ENCODE data around the gene ZNF385D.
"Not testable (repeated sequence)": the region's sequence is repeated elsewhere in the genome, so short reads cannot be mapped to it uniquely, and the experiment has no call there.

ZNF385D gene

DNA sequence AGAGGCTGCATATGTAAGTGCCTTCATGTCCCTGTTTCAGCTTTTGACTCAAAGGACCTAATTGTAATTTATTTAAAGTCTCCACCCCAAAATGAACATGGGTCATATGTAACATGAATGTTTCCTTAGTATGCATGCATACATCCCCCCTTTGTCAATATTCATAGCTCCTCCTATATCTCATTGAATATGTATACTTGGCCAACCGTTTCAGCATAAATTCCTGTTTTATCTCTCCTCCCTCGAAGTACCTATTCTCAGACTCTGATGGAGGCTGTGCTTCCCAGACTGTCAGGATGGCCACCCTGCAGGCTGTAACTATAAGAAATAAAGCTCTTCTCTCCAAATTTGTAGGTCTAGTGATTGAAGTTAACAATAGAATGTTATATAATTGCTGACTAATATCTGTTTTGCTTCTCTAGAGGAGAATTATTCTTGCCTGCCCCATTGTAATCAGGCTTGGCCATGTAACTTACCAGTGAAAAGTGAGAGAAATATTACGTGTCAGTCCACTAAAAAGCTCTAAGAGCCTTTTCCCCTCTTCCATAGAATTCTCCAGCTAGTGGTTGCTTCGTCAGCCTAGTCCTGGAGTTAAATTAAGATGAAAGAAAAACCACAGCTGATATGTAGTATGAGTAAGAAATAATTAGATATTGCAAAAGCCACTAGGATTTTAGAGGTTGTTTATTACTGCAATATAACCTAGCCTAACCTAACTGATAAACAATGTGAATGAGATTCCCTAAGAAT, 245.1 kb downstream of the ZNF385D start:
- no peak for FAIRE-seq

DNA sequence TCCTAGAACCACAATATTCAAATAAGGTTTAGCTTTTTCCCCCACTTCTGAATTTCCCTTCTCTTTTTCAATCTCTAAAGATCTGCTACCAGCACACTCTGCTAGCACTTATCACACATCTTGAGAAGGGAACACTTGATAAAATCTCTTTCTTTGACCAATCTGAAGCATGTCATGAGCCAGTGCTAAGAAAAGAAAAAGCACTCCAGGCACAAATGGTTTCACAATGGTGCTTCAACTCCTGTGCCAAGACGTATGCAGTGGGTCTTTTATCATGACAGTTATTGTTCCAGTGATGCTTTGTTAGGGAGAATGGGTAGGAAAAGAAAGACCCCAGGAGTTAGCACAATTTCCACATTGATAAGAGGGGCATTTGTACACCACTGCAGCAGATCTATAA, 248.4 kb downstream of the ZNF385D start:
- no peak for FAIRE-seq

DNA sequence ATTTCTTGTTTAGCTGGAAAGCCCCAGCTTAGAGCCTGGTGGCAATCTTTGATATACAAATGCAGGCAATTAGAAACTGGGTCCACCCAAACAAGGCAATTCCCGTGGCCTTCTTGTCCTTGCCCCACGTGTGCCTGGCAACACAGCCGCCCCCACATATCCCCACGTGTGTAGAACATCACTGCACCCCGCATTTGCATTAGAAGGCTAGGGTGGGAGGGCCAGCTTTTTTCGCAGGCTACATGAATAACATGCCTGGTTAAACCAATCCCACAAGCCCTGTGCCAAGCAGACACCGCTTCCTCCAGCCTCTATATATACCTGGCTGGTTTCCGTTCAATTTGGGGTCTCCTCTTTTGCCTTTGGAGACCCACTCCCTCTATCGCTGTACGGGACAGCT, 250.2 kb downstream of the ZNF385D start:
- no peak for FAIRE-seq

DNA sequence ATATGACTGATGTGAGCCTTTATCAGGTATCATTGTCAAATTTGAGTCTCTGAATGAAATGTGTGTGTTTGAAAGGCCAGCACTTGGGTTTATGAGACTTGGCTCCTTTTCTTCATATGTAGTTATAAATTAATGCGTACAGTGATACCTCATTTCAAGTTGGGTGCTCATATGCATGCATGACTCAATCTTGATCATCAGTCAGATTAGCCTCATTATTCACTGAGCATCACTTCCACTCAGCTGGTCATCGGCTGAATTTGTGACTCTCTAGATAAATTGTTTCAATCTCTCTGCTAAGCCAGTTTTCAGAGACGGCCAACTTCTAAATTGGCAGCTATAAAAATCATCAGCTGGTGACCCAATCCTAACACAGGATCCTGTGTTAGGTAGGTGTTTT, 260.3 kb downstream of the ZNF385D start:
- not testable (repeated sequence) for FAIRE-seq

DNA sequence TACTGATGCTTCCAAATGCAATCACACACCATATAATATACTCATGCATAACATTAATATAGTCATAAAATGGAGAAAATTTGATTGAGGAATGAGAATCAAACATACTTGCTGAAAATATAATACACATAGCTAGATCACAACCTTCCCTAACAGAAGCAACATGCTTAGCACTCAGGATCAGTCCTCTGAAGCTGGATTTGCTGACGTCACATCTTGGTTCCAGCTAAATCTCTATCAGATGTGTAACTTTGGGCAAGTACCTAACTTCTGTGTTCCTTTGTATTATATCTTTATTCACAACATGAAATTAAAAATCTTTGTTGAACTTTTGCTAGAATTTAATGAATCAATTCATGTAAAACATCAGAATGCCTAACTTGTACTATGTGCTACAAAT, 263.5 kb downstream of the ZNF385D start:
- FAIRE-seq, result no peak

DNA sequence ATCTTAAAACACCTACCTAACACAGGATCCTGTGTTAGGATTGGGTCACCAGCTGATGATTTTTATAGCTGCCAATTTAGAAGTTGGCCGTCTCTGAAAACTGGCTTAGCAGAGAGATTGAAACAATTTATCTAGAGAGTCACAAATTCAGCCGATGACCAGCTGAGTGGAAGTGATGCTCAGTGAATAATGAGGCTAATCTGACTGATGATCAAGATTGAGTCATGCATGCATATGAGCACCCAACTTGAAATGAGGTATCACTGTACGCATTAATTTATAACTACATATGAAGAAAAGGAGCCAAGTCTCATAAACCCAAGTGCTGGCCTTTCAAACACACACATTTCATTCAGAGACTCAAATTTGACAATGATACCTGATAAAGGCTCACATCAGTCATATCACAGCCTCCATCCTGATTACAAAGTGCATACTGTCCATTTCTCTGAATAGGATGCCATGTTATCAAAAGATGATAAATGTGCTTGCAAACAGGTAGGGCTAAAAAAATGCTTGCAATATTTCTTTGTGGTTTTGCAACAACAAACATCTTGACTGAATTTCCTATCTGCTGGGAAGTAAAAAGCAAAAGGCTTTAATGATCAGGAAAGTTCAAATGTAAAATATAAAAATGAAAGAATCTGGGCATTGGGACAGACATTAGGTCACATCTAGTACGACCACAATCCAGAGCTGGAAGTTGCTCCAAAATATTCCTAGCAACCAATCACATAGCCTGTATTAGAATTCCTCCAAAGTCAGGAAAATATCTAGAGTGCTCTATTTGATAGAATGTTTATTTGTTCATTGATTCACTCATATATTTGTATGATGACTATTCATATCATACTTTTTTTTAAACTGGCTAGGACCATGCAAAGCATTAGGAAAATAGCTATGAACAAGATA, 264.7 kb downstream of the ZNF385D start:
- not testable (repeated sequence) for FAIRE-seq

DNA sequence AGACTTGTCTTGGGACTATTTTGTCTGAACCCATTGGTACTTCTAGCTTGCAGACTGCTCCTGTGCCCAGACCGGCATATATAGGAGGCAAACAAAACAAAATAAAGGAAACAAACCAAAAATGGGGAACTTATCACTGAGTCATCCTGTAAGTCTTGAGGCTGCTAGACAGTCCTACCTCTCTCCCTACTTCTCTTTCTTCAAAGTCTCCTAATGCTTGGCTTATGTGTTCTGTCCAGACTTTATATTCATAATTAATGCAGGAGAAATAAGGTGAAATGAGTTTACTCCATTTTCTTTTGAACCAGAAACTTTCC, 266.2 kb downstream of the ZNF385D start:
- FAIRE-seq, result no peak

DNA sequence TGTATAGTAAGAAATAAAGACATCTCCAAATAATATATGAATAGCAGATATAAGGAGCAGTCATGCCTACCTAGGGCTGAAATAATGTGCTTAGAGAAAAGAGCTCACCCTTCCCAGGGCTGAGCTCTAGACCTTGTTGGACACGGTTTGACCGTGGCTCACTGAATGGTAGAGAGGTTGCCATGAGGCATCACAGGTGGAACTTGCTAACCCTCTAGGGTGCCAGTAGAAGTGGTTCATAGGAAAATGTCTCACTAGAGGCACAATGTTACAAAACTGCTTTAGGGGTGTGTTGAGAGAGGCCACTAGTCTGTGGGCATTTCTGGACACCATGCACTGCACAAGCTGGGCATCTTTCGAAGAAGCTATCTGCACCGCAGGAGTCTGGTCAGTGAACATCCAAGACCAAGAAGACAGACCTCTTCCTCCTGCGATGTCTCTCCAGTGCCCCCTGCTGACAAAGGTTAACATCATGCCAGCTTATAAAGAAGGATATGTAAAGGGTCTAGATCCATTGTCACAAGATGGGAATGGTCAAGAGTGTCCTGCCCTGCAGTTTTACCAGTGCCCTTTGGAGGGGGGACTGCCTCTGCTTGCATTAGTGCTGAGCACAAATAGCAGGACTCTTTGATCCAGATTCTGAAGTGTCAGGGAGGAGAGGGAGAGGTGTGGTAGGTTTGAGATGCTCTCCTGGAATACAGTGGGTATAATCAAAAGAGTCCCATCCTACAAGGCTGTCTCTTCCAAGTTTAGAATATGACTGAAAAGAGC, 266.8 kb downstream of the ZNF385D start:
- no peak for FAIRE-seq

DNA sequence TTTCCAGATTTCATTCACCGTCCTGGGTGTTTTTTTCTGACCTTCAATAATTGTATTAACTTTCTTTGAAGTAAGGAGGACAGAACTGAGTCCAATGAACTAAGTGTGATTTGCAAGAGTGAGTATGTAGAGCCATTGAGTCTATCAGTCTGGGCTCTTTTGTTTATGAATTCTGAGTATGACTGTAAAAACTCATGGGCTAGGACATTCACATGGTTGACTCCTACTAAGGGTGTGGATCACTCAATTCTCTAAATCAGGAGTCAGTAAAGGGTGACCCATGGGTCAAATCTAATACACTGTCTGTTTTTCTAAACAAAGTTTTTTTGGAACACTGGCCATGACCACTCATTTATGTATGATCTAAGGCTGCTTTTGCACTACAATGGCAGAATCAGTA, 269.0 kb downstream of the ZNF385D start:
- FAIRE-seq, result no peak

DNA sequence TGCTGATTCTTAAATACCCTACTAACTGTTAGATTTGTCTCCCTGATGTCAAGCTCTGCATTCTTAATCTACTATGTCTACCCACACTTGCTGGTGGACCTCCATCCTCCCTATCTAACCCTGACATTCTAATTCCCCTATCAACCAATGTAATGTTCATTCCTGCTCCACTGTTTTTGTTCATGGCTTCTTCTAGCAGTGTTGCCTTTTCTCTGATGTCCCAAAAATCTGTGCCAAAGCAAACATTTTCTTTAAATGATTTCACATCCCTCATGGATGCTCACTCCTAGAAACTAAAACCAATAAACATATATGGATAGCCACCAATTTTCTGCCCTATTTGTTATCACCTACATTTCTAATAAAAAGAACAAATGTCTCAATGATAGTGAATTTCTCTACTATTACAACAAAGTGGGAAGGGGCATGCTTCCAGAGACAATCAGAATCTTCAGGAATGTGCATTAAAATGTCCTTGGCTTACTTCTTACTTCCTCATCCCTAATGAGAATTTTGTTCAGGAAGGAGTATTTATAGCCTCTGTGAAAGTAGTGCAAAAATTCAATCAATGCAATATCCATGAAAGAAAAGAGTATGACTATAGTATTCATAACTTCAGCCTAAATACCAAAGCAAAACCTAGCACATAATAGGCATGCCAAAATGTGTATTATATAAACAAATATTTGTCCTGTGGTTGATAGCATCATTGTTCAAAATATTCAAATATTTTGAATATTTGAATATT, 273.3 kb downstream of the ZNF385D start:
- no peak for FAIRE-seq

DNA sequence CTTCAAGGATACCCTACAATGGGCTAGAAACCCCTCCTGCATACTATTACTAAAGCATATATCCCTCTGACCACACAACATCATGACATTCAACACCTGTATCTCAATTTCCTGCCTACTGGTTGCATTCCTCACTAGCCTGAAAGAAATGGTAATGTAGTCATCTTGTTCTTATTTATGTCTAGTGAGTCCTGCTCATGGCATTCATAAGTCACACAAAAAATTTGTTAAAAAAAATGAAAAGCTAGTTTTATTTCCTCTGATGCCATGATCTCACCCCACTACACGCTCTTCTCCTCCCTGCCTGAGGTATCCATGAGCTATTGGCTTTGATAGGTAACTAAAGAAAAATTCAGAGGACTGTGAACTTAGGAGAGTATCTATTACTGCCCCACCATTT, 284.5 kb downstream of the ZNF385D start:
- no peak for FAIRE-seq

DNA sequence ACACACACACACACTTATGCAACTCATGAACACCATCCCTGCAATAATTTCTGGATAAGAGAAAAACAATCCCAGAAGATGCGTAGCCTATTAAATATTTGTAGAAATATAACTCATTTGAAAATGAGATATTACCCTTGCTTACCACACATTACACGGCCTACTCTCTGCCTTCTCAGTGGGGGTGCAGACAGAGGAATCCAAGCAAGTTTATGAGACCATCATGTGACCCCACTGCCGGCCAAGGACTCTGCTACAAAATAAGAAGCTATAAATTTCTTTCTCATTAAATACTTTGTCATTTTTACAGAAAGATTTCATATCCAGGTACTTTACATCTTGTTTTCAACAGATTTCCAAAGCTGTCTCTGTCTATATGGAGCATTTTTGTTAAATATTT, 286.3 kb downstream of the ZNF385D start:
- no peak for FAIRE-seq

DNA sequence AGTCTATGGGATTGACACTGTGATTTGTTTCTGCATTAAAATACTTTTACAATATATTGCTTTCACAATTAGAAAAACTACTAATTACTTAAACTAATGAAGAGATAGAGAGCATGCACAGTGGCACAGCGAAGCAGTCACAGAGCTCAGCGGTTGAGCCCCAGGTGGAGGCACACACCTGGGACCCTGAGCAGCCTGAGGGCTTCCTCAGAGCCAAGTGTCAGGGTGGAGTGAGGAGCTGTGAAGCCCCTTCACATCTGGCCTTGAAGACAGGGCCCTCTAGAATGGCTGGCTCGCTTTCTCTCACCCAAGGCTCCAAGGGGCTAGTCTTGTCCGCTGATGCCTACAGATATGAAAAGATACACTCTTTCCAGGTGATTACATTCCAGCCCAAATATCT, 287.7 kb downstream of the ZNF385D start:
- no peak for FAIRE-seq

DNA sequence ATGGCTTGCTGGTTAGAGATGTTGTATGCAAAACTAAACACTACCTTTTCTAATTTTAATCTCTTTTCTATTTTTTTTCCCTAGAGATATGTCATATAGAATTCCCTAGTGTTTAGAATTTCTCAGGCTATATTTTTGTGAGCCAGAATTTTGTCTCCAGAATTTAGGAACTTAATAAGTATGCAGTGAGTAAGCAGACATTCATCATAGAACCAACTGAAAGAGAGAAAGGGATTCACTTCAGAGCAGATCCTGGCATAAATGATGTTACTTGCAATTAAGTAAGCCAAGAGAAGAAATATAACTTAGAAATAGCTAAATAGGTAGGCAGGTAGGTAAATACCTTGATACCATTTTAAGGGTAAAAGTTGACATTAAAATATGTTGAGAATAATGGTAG, 288.9 kb downstream of the ZNF385D start:
- FAIRE-seq, result no peak

DNA sequence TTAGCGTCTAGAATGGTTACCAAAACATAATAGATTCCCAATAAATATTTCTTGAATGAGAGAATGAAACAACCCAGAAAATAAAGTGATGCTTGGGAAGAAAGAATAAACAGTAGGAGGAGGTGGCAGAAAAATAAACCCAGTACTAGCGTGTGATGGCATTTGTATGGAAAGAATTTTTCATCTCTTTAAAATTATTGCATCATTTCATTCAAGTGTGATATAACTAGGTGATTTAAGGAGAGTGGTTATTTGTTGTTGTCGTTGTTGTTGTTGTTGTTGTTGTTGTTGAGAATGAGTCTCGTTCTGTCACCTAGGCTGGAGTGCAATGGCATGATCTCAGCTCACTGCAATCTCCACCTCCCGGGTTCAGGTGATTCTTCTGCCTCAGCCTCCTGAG, 293.9 kb downstream of the ZNF385D start:
- no peak for FAIRE-seq

DNA sequence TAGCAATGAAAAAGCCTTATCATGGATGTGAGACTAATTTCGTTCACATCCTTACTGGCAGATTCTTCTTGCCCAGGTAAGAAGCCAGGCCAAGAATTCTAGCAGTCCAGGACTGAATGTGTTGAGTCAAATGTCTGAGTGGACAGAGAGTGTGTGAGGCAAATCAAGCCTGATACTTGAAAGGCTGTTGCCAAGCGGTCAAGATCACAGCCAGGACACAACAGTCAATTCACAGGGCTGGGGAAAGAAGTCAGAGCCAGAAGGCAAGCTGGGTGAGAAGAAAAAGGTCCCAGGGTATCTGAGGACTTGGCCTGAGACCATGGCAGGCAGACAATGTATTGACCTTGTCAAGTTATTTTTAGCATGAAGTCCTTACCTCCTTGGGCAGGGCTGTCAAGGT, 301.3 kb downstream of the ZNF385D start:
- FAIRE-seq, result no peak

DNA sequence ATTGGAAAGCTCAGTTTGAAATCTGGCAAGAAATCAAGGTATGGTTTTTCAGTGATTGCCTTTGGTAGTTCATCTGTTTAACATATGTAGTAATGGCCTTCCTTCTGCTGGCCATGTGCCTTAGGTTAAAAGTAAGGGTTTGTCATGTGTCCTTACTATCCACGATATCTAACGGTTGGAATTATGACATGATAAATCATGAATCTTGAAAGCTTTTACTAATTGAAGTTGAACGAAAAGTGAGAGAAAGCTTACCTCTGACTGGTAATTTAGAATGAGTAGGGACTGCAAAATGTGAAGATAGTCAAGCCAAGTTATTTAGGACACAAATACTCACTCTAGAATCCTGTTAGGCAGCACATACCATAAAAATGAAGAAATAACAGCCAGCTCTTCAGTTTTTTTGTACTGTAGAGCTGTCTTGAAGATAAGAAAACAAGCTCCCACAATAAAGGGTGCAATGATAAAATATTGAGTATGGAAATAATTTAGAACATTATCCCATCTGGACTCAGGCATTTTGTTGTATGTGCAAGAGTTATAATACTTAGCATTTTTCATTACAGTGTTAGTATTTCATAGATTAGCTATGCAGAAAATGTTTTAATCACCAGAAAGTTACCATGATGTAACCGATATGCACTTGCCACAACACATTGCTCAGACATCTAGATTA, 303.4 kb downstream of the ZNF385D start:
- FAIRE-seq, result no peak

DNA sequence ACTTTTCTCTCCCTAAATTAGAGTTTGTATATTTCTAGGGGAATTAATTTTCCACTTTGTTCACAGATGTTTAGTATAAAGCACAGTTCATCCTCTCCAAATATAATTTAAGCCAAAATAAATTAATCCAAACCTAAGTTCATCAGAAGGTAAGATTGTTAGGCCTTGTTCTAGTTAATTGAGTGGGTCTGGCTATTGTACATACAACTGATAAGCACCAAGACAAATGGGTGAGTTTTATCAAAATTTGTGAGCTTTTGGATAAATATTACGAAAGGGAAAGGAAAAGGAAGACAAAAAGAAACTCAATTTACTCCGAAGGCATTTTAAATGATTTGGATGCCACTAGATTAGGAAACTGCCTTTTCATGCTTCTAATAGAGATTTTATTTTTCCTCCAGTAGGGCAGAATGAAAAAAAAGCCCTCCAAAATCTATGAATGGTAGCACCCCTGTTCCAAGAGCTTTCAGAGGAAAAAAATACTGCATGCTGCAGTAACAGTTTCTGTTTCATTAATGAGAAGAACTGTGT, 304.0 kb downstream of the ZNF385D start:
- no peak for FAIRE-seq

DNA sequence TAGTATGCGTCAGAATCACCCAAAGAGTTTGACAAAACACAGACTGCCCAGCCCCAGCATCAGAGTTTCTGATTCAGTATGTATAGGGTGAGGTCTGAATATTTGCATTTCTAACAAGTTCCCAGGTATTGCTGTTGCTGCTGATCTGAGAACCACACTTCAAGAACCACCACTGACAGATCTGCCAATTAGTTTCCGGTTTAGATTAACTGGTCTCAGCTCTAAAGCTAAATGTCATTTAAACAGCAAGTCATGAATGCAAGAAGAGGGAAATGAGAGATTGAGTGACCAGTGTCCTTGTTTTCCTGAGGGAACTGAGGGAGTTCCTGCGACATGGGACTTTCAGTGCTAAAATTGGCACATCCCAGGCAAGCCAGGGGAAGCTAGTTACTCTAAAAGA, 305.0 kb downstream of the ZNF385D start:
- FAIRE-seq, result no peak

DNA sequence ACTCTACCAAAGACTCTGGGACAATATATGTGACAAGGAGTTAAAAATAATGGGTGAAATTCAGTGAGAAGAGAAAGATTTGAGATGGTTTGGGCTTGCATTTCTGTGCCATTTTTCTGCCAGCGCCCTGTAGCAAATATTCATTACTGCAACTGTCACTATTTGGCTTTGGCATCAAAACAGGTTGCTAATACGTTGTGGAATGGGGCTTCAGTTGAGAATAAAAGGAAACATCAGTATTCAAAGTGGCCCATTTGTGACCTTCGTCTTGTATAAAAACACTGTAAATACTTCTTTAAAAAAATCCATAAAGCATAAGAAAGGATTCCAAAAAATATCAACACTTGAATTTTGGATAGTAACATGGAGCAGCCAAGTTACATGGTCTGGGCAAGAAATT, 309.2 kb downstream of the ZNF385D start:
- no peak for FAIRE-seq

DNA sequence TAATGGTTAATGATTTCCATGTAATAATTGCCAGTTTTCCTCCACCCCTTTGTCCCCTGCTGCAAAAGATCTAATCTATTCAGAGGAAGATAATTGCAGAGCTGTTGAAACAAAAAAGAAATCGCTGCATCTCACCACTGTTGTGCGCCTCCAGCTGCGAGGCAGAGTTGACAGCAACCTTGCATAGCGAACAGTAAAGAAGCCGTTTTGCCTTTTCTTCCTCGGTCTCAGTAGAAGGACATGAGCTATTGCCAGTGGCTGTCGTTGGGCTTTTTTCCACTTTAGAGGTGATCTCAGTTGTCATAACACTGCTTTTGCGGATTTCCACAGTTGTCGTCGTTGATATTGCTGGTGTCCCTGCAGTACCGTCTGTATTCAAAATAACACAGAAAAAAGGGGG, 314.2 kb downstream of the ZNF385D start:
- FAIRE-seq, result no peak

DNA sequence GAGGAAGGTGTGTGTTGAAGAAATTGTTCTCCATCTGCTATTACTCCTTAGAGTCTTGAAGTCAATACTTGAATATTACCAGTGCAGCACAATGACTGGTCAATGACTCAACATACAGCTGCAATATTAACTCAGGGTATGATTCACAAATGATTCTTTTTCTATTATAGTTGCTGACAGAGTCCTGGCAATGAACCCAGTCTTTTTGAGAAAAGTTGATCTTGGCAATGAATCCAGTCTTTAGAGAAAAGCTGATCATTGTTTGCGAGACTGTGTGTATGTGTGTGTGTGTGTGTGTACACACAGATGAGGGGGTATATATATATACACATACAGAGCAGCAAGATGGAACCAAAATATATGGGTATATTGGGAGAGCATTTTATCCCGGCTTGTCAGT, 315.1 kb downstream of the ZNF385D start:
- FAIRE-seq, result no peak
